ENCODE measurements around the gene CHCHD6. TPM values are rescaled to one million over a fixed set of nuclear protein-coding genes. Genes with fewer than 3 reads are reported as not detected.

Gene CHCHD6
- total and polyA plus RNA-seq, 12 donors, result 5.2 to 27.0 (median 10.2) TPM

DNA sequence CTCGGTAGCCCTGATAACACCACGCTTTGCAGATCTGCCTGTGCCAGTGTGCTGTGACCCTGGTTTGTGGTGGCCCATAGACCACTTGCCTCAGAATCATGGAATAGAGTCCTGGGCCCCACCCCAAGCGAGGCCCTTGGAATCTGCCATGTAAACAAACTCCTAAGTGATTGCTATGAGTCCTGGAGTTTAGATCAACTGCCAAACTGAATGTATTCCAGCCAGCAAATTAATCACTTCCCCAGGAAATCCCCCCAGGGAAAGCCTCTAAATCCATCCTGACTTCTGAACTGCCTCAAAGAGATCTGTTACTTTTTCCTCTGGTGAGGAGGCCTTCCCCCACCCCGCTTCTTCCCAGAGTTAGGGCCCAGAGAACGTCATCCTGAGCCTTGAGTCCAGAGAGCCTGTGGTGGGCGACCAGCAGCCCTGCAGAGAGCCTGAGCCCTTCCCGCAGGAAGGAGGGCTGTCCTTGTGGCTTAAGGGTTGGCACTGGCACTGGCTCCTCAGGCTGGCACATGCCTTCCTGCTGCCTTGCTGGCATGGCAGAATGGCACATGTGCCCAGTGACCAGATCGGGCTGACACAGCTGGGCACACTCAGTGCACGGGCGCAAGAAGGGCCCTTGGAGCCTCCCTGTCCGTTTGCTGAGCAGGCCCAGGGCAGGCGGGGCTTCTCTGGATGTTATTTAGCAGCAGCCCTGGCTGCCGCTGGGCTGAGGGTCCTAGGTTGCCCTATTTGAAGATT is 228.3 kb downstream of the CHCHD6 start:
- TF ChIP-seq, protein P1, sequence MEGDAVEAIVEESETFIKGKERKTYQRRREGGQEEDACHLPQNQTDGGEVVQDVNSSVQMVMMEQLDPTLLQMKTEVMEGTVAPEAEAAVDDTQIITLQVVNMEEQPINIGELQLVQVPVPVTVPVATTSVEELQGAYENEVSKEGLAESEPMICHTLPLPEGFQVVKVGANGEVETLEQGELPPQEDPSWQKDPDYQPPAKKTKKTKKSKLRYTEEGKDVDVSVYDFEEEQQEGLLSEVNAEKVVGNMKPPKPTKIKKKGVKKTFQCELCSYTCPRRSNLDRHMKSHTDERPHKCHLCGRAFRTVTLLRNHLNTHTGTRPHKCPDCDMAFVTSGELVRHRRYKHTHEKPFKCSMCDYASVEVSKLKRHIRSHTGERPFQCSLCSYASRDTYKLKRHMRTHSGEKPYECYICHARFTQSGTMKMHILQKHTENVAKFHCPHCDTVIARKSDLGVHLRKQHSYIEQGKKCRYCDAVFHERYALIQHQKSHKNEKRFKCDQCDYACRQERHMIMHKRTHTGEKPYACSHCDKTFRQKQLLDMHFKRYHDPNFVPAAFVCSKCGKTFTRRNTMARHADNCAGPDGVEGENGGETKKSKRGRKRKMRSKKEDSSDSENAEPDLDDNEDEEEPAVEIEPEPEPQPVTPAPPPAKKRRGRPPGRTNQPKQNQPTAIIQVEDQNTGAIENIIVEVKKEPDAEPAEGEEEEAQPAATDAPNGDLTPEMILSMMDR (IDR thresholded peaks at IDR 0.05), result no peak
- DNase-seq, result peak in 1 of 2 donors; percentile 28
- ATAC-seq, result peak in 7 of 8 donors; percentile 32 to 62 (median 48)
- H3K9me3 ChIP-seq, result no peaks in the 10 kb centered on the region
- H3K4me1 ChIP-seq, result peaks cover 6 to 36% (median 24%) of the 10 kb centered on the region in 9 donors
- intact Hi-C loops (cut with DNase I), result no loop called here
- no peaks in the 10 kb centered on the region for H3K36me3 ChIP-seq
- H3K27ac ChIP-seq, result peak overlapping the region in 3 of 10 donors; percentile 14 to 34 (median 27)
- H3K4me3 ChIP-seq, result no peak overlapping the region
- H3K27me3 ChIP-seq, result peaks cover 0 to 31% (median 14%) of the 10 kb centered on the region in 7 donors
- WGBS, 2 donors, result 70 to 72% methylated on average over 13 of the region's 13 CpGs

DNA sequence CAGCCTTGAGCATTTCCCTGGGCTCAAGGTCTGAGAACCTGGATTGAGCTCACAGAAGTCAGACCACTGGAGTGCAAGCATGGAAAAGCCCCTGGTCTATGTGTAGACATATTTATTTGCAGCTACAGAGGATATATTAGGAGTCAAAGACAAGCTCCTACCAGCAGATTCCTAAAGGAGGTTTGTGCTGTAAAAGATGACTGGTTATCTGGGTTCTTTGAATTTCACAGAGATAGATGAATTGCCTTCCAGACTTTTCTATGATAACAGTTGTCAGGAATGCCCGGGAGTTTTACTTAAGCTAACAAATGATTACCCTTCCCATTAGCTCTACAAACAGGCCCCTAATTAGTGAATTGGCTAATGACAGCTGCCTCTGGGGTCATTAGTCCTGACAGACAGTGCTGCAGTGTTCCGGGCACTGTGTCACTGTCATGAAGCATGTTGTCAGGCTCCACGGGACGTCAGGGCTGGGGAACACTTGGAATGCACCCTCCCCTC is 230.0 kb downstream of the CHCHD6 start:
- H3K9me3 ChIP-seq, result no peaks in the 10 kb centered on the region
- H3K4me1 ChIP-seq, result peaks cover 12 to 46% (median 36%) of the 10 kb centered on the region in 9 donors
- DNase-seq (no peak), ATAC-seq (no peak)
- no peak overlapping the region for H3K27ac ChIP-seq
- intact Hi-C loops (cut with DNase I), result no loop called here
- no peak overlapping the region for H3K4me3 ChIP-seq
- peaks cover 0 to 17% (median 8%) of the 10 kb centered on the region in 7 donors for H3K27me3 ChIP-seq
- TF ChIP-seq, protein P1 (IDR thresholded peaks at IDR 0.05), result no peak
- H3K36me3 ChIP-seq, result no peaks in the 10 kb centered on the region
- WGBS, 2 donors, result 46 to 56% methylated on average over 4 of the region's 4 CpGs

GRCh38 chr3:126934991-126935390 is 231.0 kb downstream of the CHCHD6 start:
- WGBS, 2 donors, result 94% methylated on average over 8 of the region's 8 CpGs
- Histone ChIP-seq H3K9me3 (no peaks in the 10 kb centered on the region), H3K27ac (no peak overlapping the region), H3K27me3 (peaks cover 0 to 10% (median 4%) of the 10 kb centered on the region in 7 donors), H3K4me3 (no peak overlapping the region), H3K36me3 (no peaks in the 10 kb centered on the region), H3K4me1 (peaks cover 12 to 54% (median 44%) of the 10 kb centered on the region in 9 donors)
- intact Hi-C loops (cut with DNase I), result no loop called here
- no peak for DNase-seq
- no peak for ATAC-seq
- TF ChIP-seq, protein P1 (IDR thresholded peaks at IDR 0.05), result no peak

DNA sequence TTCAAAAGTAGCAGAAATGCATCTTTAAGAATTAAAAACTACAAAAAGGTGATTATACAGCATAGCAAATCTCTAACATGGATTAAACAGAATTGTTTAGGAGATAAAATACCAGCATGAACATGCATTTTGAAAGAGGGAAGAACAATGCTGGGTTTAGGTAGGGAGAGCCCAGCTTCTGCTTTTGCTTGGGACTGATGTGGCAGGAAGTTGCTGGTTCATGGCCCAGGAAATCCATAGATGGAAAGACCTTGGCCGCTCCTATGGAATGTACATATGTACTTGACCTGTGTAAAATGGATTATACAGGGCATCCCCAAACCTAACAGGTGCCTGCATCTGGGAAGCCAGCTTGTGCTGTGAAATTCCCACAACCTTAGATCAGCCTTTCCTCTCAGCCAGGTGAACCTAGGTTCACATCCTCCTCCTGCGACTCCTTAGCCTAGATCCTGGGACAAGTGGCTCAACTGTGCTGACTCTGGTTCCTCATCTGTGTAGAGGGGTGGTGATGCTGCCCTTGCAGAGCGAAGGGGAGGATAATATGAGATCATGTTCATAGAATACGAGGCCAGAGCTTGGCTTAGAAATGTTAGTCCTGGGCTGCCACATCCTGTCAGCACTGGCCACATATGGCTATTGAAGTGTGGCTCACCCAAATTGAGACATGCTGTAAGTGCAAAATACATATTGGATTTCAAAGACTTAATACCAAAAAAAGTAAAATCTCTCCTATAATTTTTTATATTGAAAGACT is 231.9 kb downstream of the CHCHD6 start:
- H3K4me3 ChIP-seq, result no peak overlapping the region
- no peak overlapping the region for H3K27ac ChIP-seq
- 92 to 93% methylated on average over 4 of the region's 4 CpGs for WGBS, 2 donors
- H3K36me3 ChIP-seq, result no peaks in the 10 kb centered on the region
- H3K4me1 ChIP-seq, result peaks cover 12 to 54% (median 44%) of the 10 kb centered on the region in 9 donors
- H3K9me3 ChIP-seq, result no peaks in the 10 kb centered on the region
- DNase-seq, result no peak
- peaks cover 0 to 3% (median 0%) of the 10 kb centered on the region in 7 donors for H3K27me3 ChIP-seq
- TF ChIP-seq, protein P1 (IDR thresholded peaks at IDR 0.05), result no peak
- intact Hi-C loops (cut with DNase I), result no loop called here
- ATAC-seq, result no peak

Measured in heart right ventricle (tissue), 16 donors.